ENCODE results near the gene OR5B2. TPM values are rescaled to one million over a fixed set of nuclear protein-coding genes. Genes with fewer than 3 reads are reported as not detected.
"Not testable (repeated sequence)": the region's sequence is repeated elsewhere in the genome, so short reads cannot be mapped to it uniquely, and the experiment has no call there.

The OR5B2 gene
- under 1 TPM in 1 of 4 donors, not detected in 3; 0.25 TPM for polyA plus RNA-seq (ENCODE audit: insufficient read length in 4 of 4)

- DNase-seq (ENCODE audit: low read depth in 4 of 4, low spot score in 3 of 4): no peak
These were observed at the start of gene OR5B2 for GRCh38 chr11:58428021-58428420. TSS of gene OR5B2 (minus strand) at chr11:58428121. CDS start at chr11:58423261, 4,860 bp downstream.

DNA sequence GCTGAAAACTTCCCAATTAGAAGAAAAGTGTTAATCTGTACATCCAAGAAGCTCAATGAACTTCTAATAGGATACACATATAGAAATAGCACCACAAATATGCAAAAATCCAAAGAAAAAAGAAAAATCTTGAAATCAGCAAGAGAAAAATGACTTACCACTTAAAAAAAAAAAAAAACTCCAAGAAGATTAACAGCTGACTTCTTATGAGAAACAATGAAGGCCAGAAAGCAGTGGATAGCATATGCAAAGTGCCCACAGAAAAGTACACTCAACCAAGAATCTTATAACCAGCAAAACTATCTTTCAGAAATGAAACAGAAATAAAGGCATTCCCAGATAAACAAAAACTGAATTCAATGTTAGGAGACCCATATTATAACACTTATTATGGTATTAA lies 44.0 kb upstream of the OR5B2 start:
- no peak for DNase-seq (ENCODE audit: low read depth in 4 of 4, low spot score in 3 of 4)

DNA sequence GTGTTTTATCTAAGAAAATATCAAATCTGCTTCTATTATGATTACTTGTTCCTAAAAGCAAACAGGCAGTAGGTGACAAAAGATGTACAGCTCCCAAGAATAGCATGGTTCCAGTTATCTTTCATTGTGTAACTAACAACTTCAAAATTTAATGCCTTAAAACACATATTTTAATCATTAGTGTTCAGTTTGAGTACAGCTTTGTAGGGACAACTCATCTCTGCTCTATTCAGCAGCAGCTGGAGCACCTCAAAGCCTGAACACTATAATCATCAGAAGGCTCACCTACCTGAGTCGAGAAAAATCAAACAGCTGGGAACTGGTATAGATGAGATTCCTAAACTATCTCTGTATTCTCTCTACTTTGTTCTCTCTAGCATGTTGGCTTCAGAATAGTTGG lies 38.4 kb upstream of the OR5B2 start:
- no peak for DNase-seq (ENCODE audit: low read depth in 4 of 4, low spot score in 3 of 4)

DNA sequence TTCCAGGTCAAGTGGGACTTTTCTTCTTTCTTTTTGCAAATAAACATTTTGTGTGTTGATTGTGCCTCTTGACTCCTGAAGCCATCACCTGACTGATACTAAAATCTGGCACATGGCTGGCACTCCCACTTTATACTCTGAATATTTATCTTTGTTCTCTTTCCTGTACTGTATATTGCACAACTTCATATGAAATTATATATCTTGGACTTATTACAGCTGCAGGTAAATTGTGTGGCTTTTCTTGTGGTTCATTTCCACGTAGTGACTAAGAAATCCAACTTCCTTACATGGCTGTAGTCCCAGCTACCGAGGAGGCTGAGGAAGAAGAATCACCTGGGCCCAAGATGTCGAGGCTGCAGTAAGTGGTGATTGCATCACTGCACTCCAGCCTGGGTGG lies 37.8 kb upstream of the OR5B2 start:
- no peak for DNase-seq (ENCODE audit: low read depth in 4 of 4, low spot score in 3 of 4)

DNA sequence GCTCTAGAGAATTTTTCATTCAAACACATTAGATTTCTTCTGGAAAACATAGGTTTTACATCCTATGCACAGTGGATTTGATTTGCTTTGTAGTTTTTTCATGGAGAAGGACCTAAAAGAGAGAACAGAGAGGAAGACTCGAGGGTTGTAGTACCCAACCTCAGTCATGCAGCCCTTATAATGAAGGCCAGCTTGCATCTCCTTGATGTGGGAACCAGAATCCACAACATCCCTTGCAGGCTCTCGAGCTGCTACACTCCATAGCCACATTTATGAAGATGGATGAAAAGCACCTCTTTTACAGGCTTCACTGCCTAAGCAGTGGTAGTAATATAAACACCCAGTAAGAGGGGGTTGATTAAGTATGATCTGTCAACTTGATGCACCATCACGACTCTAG lies 23.7 kb upstream of the OR5B2 start:
- DNase-seq (ENCODE audit: low read depth in 4 of 4, low spot score in 3 of 4): no peak

- DNase-seq (ENCODE audit: low read depth in 4 of 4, low spot score in 3 of 4): no peak
These were observed 18.4 kb upstream of the OR5B2 start for GRCh38 chr11:58446294-58446693.

GRCh38 chr11:58444300-58444699 lies 16.4 kb upstream of the OR5B2 start:
- no peak for DNase-seq (ENCODE audit: low read depth in 4 of 4, low spot score in 3 of 4)

GRCh38 chr11:58442136-58442535 lies 14.2 kb upstream of the OR5B2 start, which contains the start of gene OR5B12:
TSS of gene OR5B12 (minus strand) at chr11:58442236. CDS start at chr11:58440151, 2,085 bp downstream.
- DNase-seq (ENCODE audit: low read depth in 4 of 4, low spot score in 3 of 4): no peak

- no peak for DNase-seq (ENCODE audit: low read depth in 4 of 4, low spot score in 3 of 4)
These were observed 10.6 kb upstream of the OR5B2 start for GRCh38 chr11:58438486-58438885.

- DNase-seq (ENCODE audit: low read depth in 4 of 4, low spot score in 3 of 4): no peak
These were observed 6.3 kb upstream of the OR5B2 start for GRCh38 chr11:58434217-58434616.

DNA sequence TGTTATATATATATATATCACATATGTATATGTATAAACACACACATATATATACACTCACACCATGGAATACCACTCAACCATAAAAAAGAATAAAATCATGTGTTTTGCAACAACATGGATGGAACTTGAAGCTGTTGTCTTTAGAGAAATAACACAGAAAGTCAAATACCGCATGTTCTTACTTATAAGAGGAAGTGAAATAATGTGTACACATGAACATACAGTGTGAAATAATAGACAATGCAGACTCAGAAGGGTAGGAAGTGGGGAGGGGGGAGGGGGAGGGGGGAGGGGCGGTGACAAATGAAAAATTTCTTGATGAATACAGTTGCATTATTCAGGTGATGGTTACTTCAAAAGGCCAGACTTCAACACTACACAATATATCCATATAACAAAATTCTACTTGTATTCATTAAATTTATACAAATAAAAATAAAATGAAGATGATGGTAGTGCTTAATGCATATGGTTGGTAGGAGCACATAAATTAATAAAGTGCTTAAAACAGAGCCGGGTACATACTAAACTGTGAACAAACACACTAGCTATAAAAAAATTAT lies 5.8 kb upstream of the OR5B2 start:
- no peak for DNase-seq (ENCODE audit: low read depth in 4 of 4, low spot score in 3 of 4)

- no peak for DNase-seq (ENCODE audit: low read depth in 4 of 4, low spot score in 3 of 4)
These were observed 1.4 kb upstream of the OR5B2 start for GRCh38 chr11:58429273-58429672.

DNA sequence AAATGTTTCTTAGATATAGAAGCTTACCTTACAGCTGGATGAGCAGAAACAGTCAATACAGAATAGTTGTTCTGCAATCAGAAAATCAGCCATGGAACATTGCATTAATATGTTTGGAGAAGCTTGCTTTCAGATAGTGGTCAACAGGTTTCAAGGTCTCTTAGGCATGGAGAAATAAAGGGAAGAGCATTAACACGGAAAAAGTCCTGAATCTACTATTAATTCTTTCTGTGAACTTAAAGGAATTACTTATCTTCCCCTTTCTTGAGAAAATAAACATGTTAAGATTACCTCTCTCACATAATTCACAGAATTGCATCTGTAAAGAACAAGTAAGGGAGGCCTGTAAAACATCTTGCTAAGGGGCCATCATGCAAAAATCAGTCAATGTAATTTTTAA lies 21.1 kb downstream of the OR5B2 start, which contains the start of gene OR5B3:
OR5B3 (minus strand) TSS at position 101 of the 400 bp plus-strand sequence. CDS start 3,465 bp downstream, outside the sequence.
- DNase-seq (ENCODE audit: low read depth in 4 of 4, low spot score in 3 of 4): no peak

DNA sequence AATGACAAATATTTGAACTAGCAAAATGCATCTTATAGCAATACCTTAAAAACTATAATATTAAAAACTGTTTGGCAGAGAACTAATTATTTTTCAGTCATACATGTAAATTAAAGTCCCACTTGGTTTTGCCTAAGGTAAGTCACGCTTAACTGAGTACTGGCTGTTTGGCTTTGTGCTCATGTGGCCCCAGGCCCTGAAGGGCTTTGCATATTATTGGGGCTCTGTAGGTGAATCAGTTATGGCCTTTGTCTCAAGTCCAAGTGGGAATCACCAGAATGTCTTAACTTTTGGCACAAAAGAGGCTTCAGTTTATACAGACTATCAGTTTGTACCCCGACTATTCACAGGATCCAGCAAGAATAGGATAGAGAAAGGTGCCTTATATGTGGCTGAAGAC lies 28.3 kb downstream of the OR5B2 start:
- not testable (repeated sequence) for DNase-seq (ENCODE audit: low read depth in 4 of 4, low spot score in 3 of 4)

DNA sequence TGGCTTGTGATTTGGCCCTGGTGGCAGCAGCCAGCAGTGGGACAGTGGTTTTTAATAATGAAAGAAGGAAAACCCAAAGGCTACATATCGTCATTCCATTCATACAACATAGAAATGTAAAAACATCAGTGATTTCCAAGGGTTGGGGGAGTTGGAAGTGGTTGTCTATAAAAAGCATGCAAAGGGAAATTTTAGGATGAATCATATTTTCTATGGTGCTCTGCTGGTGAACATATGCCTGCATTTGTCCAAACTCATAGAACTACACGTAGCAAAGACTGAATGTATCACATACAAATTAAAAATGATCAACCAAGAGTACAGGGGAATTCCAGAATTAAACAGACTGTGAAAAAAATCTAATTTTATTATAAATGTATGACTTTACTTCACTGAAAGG lies 32.3 kb downstream of the OR5B2 start:
- DNase-seq (ENCODE audit: low read depth in 4 of 4, low spot score in 3 of 4): no peak

- no peak for DNase-seq (ENCODE audit: low read depth in 4 of 4, low spot score in 3 of 4)
These were observed 33.7 kb downstream of the OR5B2 start for GRCh38 chr11:58394195-58394594.

GRCh38 chr11:58392746-58393145 lies 35.2 kb downstream of the OR5B2 start:
- DNase-seq (ENCODE audit: low read depth in 4 of 4, low spot score in 3 of 4): no peak

DNA sequence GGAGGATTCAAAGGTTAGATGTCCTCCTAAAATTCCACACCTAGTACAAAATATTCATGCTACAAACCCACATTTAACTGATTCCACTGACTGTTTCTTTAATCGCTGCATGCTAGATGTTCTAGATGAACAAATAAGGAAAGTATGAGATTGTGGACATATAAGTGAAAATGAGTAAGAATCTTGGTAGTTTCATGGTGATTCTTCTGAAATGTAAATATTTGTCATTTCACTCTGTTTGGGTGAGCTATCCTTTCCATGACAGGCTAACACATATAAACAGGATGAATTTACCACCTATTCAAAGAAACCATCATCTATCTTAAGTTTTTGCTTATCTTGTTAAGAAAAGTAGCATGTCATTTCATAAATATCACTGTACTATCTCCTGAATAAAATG lies 36.0 kb downstream of the OR5B2 start:
- DNase-seq (ENCODE audit: low read depth in 4 of 4, low spot score in 3 of 4): no peak

- DNase-seq (ENCODE audit: low read depth in 4 of 4, low spot score in 3 of 4): no peak
These were observed 37.3 kb downstream of the OR5B2 start for GRCh38 chr11:58390551-58391063.
